ENCODE data around the gene RBM4B.

The RBM4B gene

GRCh38 chr11:66636411-66636810, 41.3 kb downstream of the RBM4B start:
- Histone ChIP-seq H3K27ac (replicated peaks) (no peak overlapping the region), H3K4me3 (replicated peaks; ENCODE audit: insufficient read depth, low read length) (no peak overlapping the region), H3K27me3 (ENCODE audit: insufficient read depth, poor library complexity, severe bottlenecking) (no peaks in the 10 kb centered on the region)
- no peak for TF ChIP-seq CTCF (IDR thresholded peaks at IDR 0.05; ENCODE audit: insufficient read depth, low read length)
- TF ChIP-seq GABPA (IDR thresholded peaks at IDR 0.05; ENCODE audit: low read depth): no peak
- TF ChIP-seq REST (IDR thresholded peaks at IDR 0.05; ENCODE audit: insufficient replicate concordance, low read depth): no peak
- no peak for TF ChIP-seq SPI1 (IDR thresholded peaks at IDR 0.05; ENCODE audit: borderline replicate concordance, low read depth)
- no peak for TF ChIP-seq POLR2AphosphoS5 (IDR thresholded peaks at IDR 0.05; ENCODE audit: low read depth)
- no peak for DNase-seq (ENCODE audit: low read depth in 1 of 2, low spot score in 1 of 2)

GRCh38 chr11:66632952-66633351, 44.7 kb downstream of the RBM4B start:
- DNase-seq (ENCODE audit: low read depth in 1 of 2, low spot score in 1 of 2): no peak
- TF ChIP-seq SPI1 (IDR thresholded peaks at IDR 0.05; ENCODE audit: borderline replicate concordance, low read depth) (no peak), GABPA (IDR thresholded peaks at IDR 0.05; ENCODE audit: low read depth) (no peak), POLR2AphosphoS5 (IDR thresholded peaks at IDR 0.05; ENCODE audit: low read depth) (no peak), CTCF (IDR thresholded peaks at IDR 0.05; ENCODE audit: insufficient read depth, low read length) (no peak), REST (IDR thresholded peaks at IDR 0.05; ENCODE audit: insufficient replicate concordance, low read depth) (no peak)
- Histone ChIP-seq H3K27me3 (ENCODE audit: insufficient read depth, poor library complexity, severe bottlenecking) (no peaks in the 10 kb centered on the region), H3K27ac (replicated peaks) (no peak overlapping the region), H3K4me3 (replicated peaks; ENCODE audit: insufficient read depth, low read length) (no peak overlapping the region)

- no peak for DNase-seq (ENCODE audit: low read depth in 1 of 2, low spot score in 1 of 2)
- TF ChIP-seq GABPA (IDR thresholded peaks at IDR 0.05; ENCODE audit: low read depth) (no peak), POLR2AphosphoS5 (IDR thresholded peaks at IDR 0.05; ENCODE audit: low read depth) (no peak), CTCF (IDR thresholded peaks at IDR 0.05; ENCODE audit: insufficient read depth, low read length) (no peak), SPI1 (IDR thresholded peaks at IDR 0.05; ENCODE audit: borderline replicate concordance, low read depth) (no peak), REST (IDR thresholded peaks at IDR 0.05; ENCODE audit: insufficient replicate concordance, low read depth) (no peak)
- Histone ChIP-seq H3K27me3 (ENCODE audit: insufficient read depth, poor library complexity, severe bottlenecking) (no peaks in the 10 kb centered on the region), H3K4me3 (replicated peaks; ENCODE audit: insufficient read depth, low read length) (no peak overlapping the region), H3K27ac (replicated peaks) (no peak overlapping the region)
These were observed 45.8 kb downstream of the RBM4B start for GRCh38 chr11:66631883-66632282.
